Erythroblast (primary cell): Measurements from ENCODE around the gene NUCKS1.

ENCODE experiments used
- DNase-seq, 2 experiments: peaks; one replicate each; lab custom pipeline; 2025; lab: John Stamatoyannopoulos, UW
- GATA1 ChIP-seq: IDR thresholded peaks from 2 replicates; pipeline ENCODE4 v1.6.1; 2011; ENCODE audit warnings: low read depth, mild to moderate bottlenecking, control low read depth, low read length, moderate library complexity
- POLR2A ChIP-seq: IDR thresholded peaks from 2 replicates; pipeline ENCODE4 v1.6.1; 2011; ENCODE audit warnings: mild to moderate bottlenecking, low read length

The NUCKS1 gene

DNA sequence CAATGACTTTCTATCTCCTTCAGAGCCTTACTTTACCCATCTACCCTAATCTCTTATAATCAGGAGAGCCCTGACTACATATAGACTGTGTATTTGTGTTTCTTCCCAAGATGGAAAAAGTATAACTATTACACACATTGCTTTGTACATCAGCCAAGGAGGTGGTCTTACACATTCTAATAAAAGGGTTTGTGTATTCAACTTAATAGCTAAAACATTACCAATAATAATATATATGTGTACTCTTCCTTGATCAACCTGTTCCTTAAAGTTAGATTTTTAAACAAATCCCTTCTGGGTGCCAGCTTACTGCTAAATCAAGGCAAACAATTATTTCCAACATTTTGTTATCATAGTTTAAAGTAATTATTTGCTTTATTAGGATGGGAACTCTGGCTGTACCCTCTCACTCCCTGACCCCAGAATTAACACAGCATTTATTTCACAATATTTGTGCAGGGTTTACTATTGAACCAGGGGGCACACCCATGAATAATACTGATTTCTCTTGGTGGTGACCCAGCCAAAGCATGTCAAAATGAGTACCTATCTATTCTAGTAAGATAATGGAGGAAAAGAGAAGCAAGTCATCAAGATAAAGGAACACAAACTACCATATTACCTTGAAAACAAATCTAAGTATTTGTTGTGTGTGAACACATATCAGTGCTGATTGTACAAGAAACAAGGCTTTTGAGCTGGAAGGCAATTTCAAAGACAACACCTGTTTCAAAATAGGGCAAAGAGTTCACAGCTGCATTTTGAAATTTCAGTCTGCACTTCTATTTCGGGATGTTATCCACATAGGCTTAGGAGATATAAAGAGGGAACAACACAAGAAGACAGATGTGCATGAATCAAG, 39.5 kb downstream of the NUCKS1 start:
- no peak for DNase-seq
- no peak for TF ChIP-seq POLR2A
- no peak for TF ChIP-seq GATA1

DNA sequence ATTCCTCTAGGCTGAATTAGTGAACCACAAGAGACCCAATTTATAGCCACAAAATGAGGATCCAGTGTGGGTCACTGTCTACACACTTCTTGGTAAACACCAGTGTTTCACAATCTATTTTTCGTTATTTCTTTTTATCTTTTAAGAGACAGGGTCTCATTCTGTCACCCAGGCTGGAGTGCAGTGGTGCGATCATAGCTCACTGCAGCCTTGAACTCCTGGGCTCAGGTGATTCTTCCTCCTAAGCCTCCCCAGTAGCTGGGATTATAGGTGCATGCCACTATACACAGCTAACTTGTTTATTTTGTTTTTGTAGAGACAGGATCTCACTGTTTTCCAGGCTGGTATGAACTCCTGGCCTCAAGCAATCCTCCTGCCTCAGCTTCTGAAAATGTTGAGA, 40.3 kb downstream of the NUCKS1 start:
- DNase-seq = no peak
- TF ChIP-seq GATA1 (no peak), POLR2A (no peak)

DNA sequence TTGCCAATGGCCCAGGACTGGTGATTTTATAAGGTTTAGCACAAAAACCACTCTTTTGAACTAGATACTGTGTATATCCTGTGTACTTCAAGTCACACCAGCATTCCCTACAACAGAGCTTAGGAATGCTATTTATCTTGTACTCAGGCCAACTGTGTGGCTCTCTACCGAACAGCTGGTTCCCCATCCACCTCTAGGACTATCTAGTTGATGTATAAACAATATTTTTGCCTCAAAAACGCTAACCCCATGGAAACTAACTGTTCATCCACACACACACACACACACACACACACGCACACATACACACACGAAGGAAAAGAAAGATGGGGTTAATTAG, 41.0 kb downstream of the NUCKS1 start:
- TF ChIP-seq POLR2A = no peak
- TF ChIP-seq GATA1 = no peak
- DNase-seq = no peak

DNA sequence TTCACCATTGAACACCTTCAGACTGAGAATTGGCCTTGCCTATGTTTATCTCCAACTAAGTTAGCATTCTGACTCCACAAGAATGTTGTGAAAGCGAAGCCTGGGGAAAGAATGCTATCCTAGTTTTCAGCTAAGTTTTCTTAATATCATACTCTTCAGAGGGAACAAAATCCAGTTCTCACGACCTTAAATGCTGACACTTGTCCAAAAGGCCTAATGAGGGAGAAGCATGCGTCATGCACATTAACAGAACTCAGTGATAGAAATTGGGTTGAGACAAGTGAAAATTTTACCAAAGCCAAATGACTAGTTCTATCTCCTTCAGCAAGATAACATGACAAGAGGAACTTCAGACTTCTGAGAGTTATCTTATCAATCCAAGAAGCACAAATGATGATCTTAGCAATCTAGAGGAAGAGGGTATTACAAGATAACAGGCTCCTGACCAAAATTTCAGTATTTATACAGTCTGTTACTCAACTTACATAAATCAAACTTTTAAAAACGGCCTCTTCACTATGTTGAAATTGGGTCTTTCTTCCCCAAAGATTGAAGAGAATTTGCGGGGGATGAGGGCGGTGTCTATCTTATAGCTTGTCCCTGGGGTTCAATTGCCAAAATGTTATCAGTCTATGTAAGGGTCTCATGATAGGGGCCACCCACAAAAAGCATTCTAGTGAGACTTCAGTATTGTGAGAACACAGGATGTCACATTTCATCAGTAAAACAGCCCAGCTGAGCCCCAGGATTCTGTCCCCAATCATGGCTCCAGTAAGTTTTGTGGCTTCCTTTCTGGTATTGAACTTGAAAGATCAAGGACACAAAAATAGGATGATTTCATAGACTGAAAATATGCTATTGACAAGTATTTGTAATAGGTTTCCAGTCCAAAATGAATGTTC, 43.1 kb downstream of the NUCKS1 start:
- TF ChIP-seq GATA1 = no peak
- no peak for TF ChIP-seq POLR2A
- DNase-seq = peak; percentile 50 to 67

DNA sequence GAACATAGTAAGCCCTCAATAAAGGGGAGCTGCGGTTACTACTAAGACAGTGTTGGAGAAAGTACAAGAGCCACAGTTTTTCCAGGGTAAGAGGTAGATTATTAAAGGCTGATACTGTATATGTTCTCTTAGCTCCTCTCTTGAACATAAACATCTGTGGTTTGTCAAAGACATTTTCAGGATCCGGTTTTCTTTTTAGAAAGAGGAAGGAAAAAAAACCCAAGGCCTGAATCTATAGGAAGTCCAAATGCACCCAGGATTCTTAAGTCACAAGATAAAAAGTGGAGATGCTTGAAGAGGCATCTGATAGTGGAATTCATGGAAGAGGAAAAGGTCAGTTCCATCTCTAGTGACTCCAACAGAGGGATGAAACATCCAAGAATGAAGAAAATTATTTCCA, 45.1 kb downstream of the NUCKS1 start:
- TF ChIP-seq POLR2A (no peak), GATA1 (no peak)
- DNase-seq = no peak

DNA sequence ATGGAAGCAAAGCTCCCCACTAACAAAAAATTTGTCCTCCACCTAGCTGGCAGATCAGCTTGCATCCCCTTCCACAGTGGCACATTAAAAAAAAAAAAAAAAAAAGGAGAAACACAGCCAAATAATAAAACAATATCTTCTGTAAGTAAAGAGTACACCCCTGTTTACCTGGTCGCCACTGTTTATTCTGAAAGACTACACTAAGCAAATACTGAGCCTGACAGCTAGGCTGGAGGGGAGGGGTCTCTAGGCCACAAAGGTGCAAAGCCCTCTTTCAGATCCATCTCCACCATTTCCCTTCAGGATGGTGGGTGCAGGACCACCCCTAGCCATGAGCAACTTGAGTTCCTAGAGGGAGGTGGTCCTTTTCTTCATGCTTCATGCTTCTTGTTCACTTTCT, 46.9 kb downstream of the NUCKS1 start:
- TF ChIP-seq POLR2A (no peak), GATA1 (no peak)
- no peak for DNase-seq

DNA sequence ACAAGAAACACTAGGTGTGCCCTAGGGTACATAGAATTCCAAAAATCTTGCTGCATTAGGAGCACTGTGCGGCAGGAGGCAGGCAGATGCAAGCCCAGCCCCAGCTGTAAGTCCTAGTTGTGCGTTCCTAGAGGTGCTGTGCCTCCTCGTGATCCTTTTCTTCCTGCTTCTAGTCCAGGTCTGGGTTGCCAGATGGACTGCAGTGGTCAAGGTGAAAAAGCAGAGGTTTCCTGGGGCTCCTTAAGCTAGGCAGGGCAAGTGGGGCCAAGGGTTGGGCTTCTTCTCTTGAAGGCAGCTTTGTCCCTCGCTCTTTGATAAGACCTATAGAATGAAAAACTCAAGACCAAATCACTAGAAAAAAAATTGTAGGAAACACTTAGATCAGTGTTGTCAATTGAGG, 48.1 kb downstream of the NUCKS1 start:
- no peak for DNase-seq
- no peak for TF ChIP-seq POLR2A
- no peak for TF ChIP-seq GATA1

DNA sequence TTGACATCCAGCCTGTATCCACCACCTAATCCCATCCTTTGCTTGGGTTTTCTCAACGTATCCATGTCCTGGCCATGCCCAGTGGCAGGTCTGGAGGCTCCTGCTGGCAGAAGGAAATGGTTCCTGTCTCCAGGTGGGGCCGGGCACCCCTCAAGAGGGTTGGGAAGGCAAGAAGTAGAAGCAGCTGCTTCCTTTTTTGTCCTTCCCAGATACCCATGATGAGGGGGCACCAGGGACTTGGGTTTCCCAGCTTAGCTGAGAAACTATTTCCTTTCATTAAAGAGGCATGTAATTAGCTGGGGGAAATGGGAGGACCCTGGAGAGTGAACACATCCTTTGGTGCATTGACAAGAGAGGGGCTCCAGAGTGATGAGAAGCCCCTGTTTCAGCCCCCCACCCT, 48.6 kb downstream of the NUCKS1 start:
- DNase-seq = no peak
- no peak for TF ChIP-seq GATA1
- no peak for TF ChIP-seq POLR2A

DNA sequence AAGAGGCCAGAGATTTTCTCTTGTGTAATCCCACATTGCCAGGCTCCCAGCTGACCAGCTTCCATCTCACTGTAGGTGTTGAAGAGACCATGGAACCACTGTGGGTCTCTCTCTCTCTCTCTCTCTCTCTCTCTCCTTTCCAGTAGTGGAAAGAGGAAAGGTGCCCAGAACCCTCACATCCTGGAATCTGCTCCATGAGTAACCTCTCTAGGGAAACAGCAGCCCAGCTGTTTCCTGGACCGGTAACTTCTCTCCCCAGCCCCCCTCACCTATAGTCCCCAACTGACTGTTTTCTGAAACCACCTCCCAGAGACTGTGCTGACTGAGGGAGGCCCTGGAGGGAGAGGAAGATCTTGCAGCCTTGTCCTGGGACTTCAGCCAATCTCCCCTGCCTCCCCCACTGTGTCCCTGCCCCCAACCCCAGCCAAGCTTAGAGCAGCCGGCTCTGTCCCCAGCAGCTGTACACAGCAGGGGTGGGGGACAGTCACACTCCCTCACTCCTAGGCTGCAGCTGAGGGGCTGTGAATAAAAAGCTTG, 49.0 kb downstream of the NUCKS1 start:
- no peak for TF ChIP-seq GATA1
- no peak for TF ChIP-seq POLR2A
- no peak for DNase-seq

DNA sequence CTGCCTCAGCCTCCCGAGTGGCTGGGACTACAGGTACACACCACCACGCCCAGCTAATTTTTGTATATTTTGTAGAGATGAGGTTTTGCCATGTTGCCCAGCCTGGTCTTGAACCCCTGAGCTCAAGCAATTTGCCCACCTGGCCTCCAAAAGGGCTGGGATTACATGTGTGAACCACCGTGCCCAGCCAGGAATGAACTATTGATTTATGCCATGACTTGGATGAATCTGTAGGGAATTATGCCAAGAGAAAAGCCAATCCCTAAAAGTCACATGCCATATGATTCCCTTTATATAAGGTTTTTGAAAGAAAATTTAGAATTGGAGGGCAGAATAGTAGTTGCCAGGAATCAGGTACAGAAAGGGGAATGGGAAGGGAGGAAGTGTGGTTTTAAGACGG, 50.6 kb downstream of the NUCKS1 start:
- no peak for DNase-seq
- no peak for TF ChIP-seq GATA1
- no peak for TF ChIP-seq POLR2A

DNA sequence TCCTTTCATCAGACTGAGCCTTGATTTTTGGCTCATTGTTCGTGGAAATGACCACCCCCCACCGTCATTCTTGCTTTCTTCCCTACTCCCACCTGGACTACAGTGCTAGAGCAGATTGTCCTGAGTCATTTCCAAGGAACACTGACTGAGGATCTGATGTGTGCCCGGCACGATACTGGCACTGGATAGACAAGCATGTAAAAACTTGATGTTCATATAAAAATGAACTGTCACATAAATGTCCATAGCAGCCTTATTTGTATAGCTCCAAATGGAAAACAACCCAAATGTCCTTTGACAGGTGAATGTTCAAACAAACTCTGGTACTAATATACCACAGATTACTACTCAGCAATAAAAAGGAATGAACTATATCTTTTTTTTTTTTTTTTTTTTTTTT, 51.1 kb downstream of the NUCKS1 start:
- no peak for DNase-seq
- TF ChIP-seq GATA1 (no peak), POLR2A (no peak)

DNA sequence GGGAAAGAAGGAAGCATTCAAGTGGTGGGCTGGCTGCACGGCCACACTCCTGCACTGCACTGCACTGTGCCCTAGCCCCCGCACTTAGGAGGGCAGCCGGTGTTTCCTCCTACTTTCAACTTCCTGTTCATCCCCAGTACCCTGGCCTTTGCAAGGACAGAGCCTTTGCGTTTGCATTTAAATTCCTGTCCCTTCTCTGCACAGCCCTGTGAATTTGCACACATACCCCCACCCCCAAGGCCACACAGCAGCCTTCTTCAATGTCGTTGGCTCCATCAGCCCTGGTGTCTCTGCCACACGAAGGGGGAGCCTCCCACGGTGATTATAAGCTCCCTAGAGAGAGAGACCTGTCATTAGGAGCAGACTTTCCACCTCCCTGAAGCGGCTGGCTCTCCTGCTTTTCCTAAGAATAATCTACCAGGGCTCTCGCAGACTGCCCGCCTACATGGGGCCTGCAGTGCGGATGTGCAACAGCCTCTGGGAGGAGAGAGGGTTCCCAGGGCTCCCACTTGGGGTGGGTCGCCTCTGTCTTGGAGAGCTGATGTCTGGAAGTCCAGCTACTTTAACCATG, 56.5 kb downstream of the NUCKS1 start:
- no peak for DNase-seq

DNA sequence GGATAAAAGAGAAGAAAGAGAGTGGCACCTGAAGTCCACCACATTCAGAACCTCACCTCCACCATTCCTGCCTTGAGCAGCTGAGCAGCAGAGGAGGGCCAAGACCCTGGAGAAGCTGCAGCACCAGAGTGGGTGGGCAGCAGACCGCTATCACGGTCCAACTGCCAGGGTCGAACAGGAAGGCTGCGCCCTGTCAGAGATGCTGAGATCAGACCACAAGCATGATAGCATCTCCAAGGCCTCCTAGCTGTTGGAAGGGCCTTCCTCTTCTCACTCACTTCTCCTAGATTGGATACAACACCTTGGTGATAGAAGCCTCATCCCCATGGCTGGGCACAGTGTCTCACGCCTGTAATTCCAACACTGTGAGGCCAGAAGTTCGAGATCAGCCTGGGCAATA, 57.6 kb downstream of the NUCKS1 start:
- DNase-seq = peak in 1 of 2 experiments; percentile 19
- TF ChIP-seq GATA1 (no peak), POLR2A (no peak)

More for the DNA sequence above, 56.5 kb downstream of the NUCKS1 start:
- TF ChIP-seq GATA1 = no peak
- no peak for TF ChIP-seq POLR2A
